K562 (cell line): ENCODE results near the gene JMJD1C. TPM values are rescaled to one million over a fixed set of nuclear protein-coding genes. Genes with fewer than 3 reads are reported as not detected.

Experiments
- ATF1 ChIP-seq, 2 experiments: fragments of 450-650 bp in 1 of 2; IDR thresholded peaks; 2 replicates each; pipeline ENCODE4 v1.6.1; 2016; ENCODE audit warnings: missing compliant biosample characterization in 1 of 2, missing genetic modification characterization in 1 of 2
- CBFA2T2 ChIP-seq: fragments of 450-650 bp; conservative IDR thresholded peaks from 2 replicates; pipeline ENCODE4 v1.6.1; 2017; ENCODE audit warnings: mild to moderate bottlenecking
- CEBPG ChIP-seq, 3 experiments: fragments of 200-800 bp in 1 of 3; sonication (Bioruptor generic) in 1 of 3; sonication (generic) in 1 of 3; formaldehyde crosslinking in 1 of 3; IDR thresholded peaks in 2 of 3; conservative IDR thresholded peaks in 1 of 3; 2 replicates each; pipeline versions ENCODE4 v1.6.1 to v1.8.0; 2016 to 2022; ENCODE audit warnings: missing compliant biosample characterization in 2 of 3, missing genetic modification characterization in 2 of 3, mild to moderate bottlenecking in 1 of 3, missing genetic modification reagents in 1 of 3
- DNMT1 ChIP-seq: fragments of 450-650 bp; IDR thresholded peaks from 2 replicates; pipeline ENCODE4 v1.6.1; 2016; ENCODE audit warnings: antibody characterized with exemption, mild to moderate bottlenecking
- EP300 ChIP-seq: IDR thresholded peaks from 2 replicates; pipeline ENCODE4 v1.6.1; 2012; ENCODE audit warnings: low read length, improper control_type of control experiment
- MAX ChIP-seq: sonication (generic); formaldehyde crosslinking; IDR thresholded peaks from 2 replicates; pipeline ENCODE4 v1.9.0; 2022; ENCODE audit warnings: mild to moderate bottlenecking, missing genetic modification reagents
- MTA3 ChIP-seq: fragments of 450-650 bp; formaldehyde crosslinking; IDR thresholded peaks from 2 replicates; pipeline ENCODE4 v1.6.1; 2017; ENCODE audit warnings: mild to moderate bottlenecking, borderline replicate concordance
- NFRKB ChIP-seq: fragments of 450-650 bp; IDR thresholded peaks from 2 replicates; pipeline ENCODE4 v1.6.1; 2016; ENCODE audit warnings: low read depth
- NONO ChIP-seq, 2 experiments: fragments of 200-400 bp in 1 of 2; fragments of 450-650 bp in 1 of 2; formaldehyde crosslinking in 1 of 2; IDR thresholded peaks; 2 replicates each; pipeline ENCODE4 v1.6.1; 2017; ENCODE audit warnings: low read depth in 2 of 2, mild to moderate bottlenecking in 2 of 2, moderate library complexity in 2 of 2, low read length in 1 of 2
- NR2C1 ChIP-seq, 2 experiments: fragments of 450-650 bp; IDR thresholded peaks; 2 replicates each; pipeline ENCODE4 v1.6.1; 2017; ENCODE audit warnings: mild to moderate bottlenecking in 2 of 2, antibody characterized with exemption in 1 of 2, inconsistent platforms in 1 of 2, missing compliant biosample characterization in 1 of 2, missing genetic modification characterization in 1 of 2
- NR4A1 ChIP-seq, 2 experiments: fragments of 250-450 bp in 1 of 2; fragments of 450-650 bp in 1 of 2; sonication (Bioruptor Pico) in 1 of 2; IDR thresholded peaks; 2 replicates each; pipeline versions ENCODE4 v1.4.0 to v1.6.1; 2016 to 2020; ENCODE audit warnings: mild to moderate bottlenecking in 2 of 2, missing compliant biosample characterization in 1 of 2, missing genetic modification characterization in 1 of 2, moderate library complexity in 1 of 2
- TCF7 ChIP-seq: sonication (generic); IDR thresholded peaks from 2 replicates; pipeline ENCODE4 v1.6.1; 2016; ENCODE audit warnings: antibody characterized with exemption, borderline replicate concordance
- TRIM28 ChIP-seq: fragments of 450-650 bp; IDR thresholded peaks from 2 replicates; pipeline ENCODE4 v1.6.1; 2017
- XRCC3 ChIP-seq: fragments of 450-650 bp; IDR thresholded peaks from 2 replicates; pipeline ENCODE4 v1.6.1; 2017; ENCODE audit warnings: mild to moderate bottlenecking, moderate library complexity
- ZNF324 ChIP-seq: fragments of 250-450 bp; sonication (Bioruptor Pico); IDR thresholded peaks from 2 replicates; pipeline ENCODE4 v1.4.0; 2020; ENCODE audit warnings: mild to moderate bottlenecking
- ZNF778 ChIP-seq: fragments of 450-650 bp; formaldehyde crosslinking; IDR thresholded peaks from 2 replicates; pipeline ENCODE4 v1.4.0; 2020; ENCODE audit warnings: mild to moderate bottlenecking, moderate library complexity
- polyA plus RNA-seq, 8 experiments: library from polyadenylated mRNA; depleted of rRNA in 4 of 8; stranded (reverse) in 5 of 8; unstranded in 3 of 8; fragments of >200 nt; fragmentation: Nextera tagmentation in 2 of 8; fragmentation: Illumina TruSeq in 1 of 8; extraction: Ambion mirVana in 2 of 8; extraction: Trizol in 1 of 8; gene quantifications; 2 replicates each; pipeline versions ENCODE4 v1.2.1 to v1.2.3, GENCODE V29; 2011 to 2014; ENCODE audit warnings: inconsistent platforms in 1 of 8, missing spikeins in 1 of 8
- total RNA-seq, 7 experiments: library from RNA; depleted of rRNA in 6 of 7; stranded (reverse); fragments of >200 nt in 6 of 7; fragmentation: Illumina TruSeq in 2 of 7; extraction: Trizol in 2 of 7; gene quantifications; 2 replicates each; pipeline versions ENCODE4 v1.2.1 to v1.2.3, GENCODE V29; 2011 to 2021; ENCODE audit warnings: low replicate concordance in 1 of 7
- TF ChIP-seq, protein P1 (sequence below): sonication (generic); formaldehyde crosslinking; IDR thresholded peaks from 2 replicates; pipeline ENCODE4 v1.8.0; 2023; ENCODE audit warnings: missing genetic modification reagents, mild to moderate bottlenecking, borderline replicate concordance
- TF ChIP-seq, protein P2 (sequence below): fragments of 250-450 bp; sonication (Bioruptor Pico); IDR thresholded peaks from 2 replicates; pipeline ENCODE4 v1.6.1; 2021; ENCODE audit warnings: mild to moderate bottlenecking
- TF ChIP-seq, protein P3 (sequence below): sonication (generic); formaldehyde crosslinking; IDR thresholded peaks from 2 replicates; pipeline ENCODE4 v1.8.0; 2022; ENCODE audit warnings: mild to moderate bottlenecking, missing genetic modification reagents

JMJD1C gene
- total and polyA plus RNA-seq, 9 of the 15 experiments (the other 6 are each of a cell fraction or from before 2014, with no cell fraction given) = 25.3 to 68.0 (median 47.2) TPM

- TF ChIP-seq, protein P1, sequence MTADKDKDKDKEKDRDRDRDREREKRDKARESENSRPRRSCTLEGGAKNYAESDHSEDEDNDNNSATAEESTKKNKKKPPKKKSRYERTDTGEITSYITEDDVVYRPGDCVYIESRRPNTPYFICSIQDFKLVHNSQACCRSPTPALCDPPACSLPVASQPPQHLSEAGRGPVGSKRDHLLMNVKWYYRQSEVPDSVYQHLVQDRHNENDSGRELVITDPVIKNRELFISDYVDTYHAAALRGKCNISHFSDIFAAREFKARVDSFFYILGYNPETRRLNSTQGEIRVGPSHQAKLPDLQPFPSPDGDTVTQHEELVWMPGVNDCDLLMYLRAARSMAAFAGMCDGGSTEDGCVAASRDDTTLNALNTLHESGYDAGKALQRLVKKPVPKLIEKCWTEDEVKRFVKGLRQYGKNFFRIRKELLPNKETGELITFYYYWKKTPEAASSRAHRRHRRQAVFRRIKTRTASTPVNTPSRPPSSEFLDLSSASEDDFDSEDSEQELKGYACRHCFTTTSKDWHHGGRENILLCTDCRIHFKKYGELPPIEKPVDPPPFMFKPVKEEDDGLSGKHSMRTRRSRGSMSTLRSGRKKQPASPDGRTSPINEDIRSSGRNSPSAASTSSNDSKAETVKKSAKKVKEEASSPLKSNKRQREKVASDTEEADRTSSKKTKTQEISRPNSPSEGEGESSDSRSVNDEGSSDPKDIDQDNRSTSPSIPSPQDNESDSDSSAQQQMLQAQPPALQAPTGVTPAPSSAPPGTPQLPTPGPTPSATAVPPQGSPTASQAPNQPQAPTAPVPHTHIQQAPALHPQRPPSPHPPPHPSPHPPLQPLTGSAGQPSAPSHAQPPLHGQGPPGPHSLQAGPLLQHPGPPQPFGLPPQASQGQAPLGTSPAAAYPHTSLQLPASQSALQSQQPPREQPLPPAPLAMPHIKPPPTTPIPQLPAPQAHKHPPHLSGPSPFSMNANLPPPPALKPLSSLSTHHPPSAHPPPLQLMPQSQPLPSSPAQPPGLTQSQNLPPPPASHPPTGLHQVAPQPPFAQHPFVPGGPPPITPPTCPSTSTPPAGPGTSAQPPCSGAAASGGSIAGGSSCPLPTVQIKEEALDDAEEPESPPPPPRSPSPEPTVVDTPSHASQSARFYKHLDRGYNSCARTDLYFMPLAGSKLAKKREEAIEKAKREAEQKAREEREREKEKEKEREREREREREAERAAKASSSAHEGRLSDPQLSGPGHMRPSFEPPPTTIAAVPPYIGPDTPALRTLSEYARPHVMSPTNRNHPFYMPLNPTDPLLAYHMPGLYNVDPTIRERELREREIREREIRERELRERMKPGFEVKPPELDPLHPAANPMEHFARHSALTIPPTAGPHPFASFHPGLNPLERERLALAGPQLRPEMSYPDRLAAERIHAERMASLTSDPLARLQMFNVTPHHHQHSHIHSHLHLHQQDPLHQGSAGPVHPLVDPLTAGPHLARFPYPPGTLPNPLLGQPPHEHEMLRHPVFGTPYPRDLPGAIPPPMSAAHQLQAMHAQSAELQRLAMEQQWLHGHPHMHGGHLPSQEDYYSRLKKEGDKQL (CRISPR knock-in tag) = no peak
- peak; percentile 69 for TF ChIP-seq ATF1 (CRISPR knock-in tag; IDR thresholded peaks at IDR 0.05)
- TF ChIP-seq ATF1 (tag; IDR thresholded peaks at IDR 0.05) = peak; percentile 99
- peak; percentile 16 for TF ChIP-seq NFRKB
- TF ChIP-seq NR4A1 (CRISPR knock-in tag; IDR thresholded peaks at IDR 0.05) = peak; percentile 68; the same call in 1 of the 2 replicates
- TF ChIP-seq NR4A1 (tag; IDR thresholded peaks at IDR 0.05) = no peak
- no peak for TF ChIP-seq DNMT1
- no peak for TF ChIP-seq NR2C1 (IDR thresholded peaks at IDR 0.05)
- TF ChIP-seq NR2C1 (tag; IDR thresholded peaks at IDR 0.05) = 0 out of 2 replicates have a peak, but pooled peaks have one; percentile 45
- no peak for TF ChIP-seq EP300
- no peak for TF ChIP-seq TCF7
- peak in 1 of 2 experiments; percentile 66; a peak in 1 of 4 replicates for TF ChIP-seq NONO (IDR thresholded peaks at IDR 0.05; ENCODE audit: low read depth in 2 of 2, low read length in 1 of 2)
- TF ChIP-seq CBFA2T2 = peak; percentile 73
- TF ChIP-seq ZNF324 (CRISPR knock-in tag) = 0 out of 2 replicates have a peak, but pooled peaks have one; percentile 25
- TF ChIP-seq TRIM28 = no peak
- peak; percentile 17; the same call in 1 of the 2 replicates for TF ChIP-seq CEBPG (CRISPR knock-in tag; IDR thresholded peaks at IDR 0.05)
- TF ChIP-seq CEBPG (tag; conservative IDR thresholded peaks at IDR 0.05 in 1 of 2, IDR thresholded peaks at IDR 0.05 in 1 of 2) = no peak
- TF ChIP-seq MAX (CRISPR knock-in tag) = peak; percentile 96
- TF ChIP-seq, protein P2, sequence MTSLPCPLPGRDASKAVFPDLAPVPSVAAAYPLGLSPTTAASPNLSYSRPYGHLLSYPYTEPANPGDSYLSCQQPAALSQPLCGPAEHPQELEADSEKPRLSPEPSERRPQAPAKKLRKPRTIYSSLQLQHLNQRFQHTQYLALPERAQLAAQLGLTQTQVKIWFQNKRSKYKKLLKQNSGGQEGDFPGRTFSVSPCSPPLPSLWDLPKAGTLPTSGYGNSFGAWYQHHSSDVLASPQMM = no peak
- peak; percentile 82; the same call in 1 of the 2 replicates for TF ChIP-seq MTA3
- no peak for TF ChIP-seq XRCC3
- no peak for TF ChIP-seq ZNF778 (CRISPR knock-in tag)
- TF ChIP-seq, protein P3, sequence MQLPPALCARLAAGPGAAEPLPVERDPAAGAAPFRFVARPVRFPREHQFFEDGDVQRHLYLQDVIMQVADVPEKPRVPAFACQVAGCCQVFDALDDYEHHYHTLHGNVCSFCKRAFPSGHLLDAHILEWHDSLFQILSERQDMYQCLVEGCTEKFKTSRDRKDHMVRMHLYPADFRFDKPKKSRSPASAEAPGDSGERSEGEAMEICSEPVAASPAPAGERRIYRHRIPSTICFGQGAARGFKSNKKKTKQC = peak; percentile 82
These were observed 332.5 kb downstream of the JMJD1C start, which contains the start of gene NRBF2 (continued) for GRCh38 chr10:63133056-63133820.
